NCI-H1694 treated with DMSO at 0.1 percent for 48 hours (cell line): ENCODE results near the gene PLEKHN1.

ENCODE experiments used
- DNase-seq: peaks from one replicate; lab custom pipeline; 2025; lab: John Stamatoyannopoulos, UW

Gene PLEKHN1, protein sequence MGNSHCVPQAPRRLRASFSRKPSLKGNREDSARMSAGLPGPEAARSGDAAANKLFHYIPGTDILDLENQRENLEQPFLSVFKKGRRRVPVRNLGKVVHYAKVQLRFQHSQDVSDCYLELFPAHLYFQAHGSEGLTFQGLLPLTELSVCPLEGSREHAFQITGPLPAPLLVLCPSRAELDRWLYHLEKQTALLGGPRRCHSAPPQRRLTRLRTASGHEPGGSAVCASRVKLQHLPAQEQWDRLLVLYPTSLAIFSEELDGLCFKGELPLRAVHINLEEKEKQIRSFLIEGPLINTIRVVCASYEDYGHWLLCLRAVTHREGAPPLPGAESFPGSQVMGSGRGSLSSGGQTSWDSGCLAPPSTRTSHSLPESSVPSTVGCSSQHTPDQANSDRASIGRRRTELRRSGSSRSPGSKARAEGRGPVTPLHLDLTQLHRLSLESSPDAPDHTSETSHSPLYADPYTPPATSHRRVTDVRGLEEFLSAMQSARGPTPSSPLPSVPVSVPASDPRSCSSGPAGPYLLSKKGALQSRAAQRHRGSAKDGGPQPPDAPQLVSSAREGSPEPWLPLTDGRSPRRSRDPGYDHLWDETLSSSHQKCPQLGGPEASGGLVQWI

DNA sequence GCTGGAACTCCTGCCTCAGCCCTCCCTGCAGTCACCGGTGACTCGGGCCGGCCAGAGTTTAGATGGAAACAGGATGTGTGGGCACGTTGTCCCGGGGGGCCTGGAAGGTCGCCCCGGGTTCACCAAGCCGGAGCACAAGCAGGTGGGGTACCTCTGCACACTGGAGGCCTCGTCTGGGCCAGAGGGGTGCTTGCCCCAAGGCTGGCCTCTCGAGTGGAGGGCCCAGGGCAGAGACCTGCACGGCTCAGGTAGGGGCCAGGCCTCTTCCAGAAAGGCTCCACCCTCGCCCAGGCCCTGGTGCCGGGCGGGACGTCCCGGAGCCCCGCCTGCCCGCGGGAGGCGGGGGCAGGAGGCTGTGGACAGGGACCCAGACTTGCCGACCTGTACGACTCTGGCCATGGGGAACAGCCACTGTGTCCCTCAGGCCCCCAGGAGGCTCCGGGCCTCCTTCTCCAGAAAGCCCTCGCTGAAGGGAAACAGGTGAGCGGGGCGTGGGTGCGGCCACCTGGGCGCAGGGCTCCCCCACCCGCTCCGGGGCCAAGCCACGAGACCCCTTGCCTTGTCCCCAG is at the start of gene PLEKHN1:
PLEKHN1 (plus strand) TSS at position 348 of the 569 bp plus-strand sequence; CDS start at position 398, 50 bp downstream.
- DNase-seq: no peak

DNA sequence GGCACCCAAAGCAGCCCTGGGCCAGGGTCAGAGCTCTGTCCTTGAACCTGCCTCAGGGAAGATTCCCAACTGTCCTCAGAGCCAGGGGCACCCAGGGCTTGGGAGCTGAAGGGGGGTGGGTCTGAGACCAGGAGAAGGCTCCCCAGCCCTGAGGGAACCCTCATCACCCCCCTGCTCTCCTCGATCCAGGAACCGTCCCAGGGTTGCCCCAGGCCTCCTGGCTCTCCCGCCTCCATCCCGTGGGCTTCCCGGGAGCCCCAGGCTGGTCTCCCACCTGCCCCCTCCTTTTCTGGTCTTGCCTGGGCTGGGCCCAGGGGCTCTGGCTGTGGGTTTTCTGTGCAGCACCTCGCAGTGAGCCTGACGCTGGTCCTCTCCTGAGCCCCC is 49.2 kb upstream of the PLEKHN1 start:
- DNase-seq: no peak

DNA sequence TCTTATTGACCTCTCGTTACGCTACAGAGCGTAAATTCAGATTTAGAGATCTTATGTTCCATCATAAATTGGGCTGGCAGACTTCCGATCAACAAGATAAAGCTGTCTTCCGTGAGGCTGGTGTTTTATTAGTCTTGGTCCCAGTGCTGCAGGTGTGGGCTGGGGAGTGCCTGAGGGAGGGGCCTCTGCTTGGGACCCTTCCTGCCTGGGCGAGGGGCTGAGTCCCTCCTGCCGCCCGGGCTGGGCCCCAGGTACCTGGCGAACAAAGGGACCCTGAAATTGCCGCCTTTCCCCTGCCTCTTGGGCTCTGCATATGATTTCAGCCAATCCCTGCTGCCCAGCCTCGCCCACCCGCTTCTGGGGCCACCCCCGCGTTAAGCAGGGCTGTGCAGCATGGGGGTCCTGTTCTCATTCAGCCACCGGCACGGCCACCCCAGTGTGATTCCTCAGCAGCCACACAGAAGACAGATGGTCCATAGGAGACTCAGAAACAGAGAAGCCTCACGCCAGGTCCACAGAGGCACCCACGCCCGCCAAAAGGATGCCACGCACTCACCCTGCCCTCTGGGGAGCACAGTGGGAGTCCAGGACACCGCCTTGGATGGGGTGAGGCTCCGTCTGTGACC is 48.7 kb upstream of the PLEKHN1 start:
- DNase-seq: no peak

DNA sequence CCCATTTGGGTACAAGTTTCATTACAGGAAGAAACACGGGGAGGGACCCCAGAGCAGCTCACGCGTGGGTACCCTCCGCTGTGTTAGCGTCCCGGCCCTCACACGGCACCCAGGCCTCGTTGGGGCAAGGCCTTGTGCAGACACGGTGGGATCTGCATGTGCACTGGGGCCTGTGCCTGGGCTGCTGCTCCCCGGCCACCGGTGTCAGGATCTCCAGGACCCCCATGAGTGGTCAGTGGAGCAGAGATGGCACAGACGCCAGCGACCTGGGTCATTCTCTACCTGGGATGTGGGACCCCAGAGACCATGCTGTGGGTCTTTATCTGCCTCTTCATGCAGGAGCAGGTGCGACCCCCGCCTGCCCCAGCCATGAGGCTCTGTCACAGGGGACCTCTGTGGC is 47.9 kb upstream of the PLEKHN1 start:
- no peak for DNase-seq

DNA sequence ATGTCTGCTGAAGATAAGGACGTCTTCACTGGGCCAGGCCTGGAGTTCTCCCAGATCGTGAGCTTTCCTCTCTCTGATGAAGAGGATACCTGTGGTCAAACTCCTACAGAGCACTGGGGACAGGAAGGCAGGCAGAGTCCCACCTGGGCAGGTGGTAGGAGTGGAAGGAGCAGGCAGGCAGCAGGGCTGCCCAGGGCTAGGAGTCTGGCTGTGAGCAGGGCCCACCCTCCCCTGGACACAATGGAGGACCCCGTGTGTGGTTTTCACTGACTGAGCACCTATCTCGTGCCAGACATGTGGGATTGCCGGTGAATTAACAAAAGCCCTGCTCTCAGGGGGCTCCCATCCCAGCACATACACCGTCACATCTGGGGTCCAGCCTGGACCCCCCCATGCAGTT is 47.4 kb upstream of the PLEKHN1 start:
- no peak for DNase-seq

DNA sequence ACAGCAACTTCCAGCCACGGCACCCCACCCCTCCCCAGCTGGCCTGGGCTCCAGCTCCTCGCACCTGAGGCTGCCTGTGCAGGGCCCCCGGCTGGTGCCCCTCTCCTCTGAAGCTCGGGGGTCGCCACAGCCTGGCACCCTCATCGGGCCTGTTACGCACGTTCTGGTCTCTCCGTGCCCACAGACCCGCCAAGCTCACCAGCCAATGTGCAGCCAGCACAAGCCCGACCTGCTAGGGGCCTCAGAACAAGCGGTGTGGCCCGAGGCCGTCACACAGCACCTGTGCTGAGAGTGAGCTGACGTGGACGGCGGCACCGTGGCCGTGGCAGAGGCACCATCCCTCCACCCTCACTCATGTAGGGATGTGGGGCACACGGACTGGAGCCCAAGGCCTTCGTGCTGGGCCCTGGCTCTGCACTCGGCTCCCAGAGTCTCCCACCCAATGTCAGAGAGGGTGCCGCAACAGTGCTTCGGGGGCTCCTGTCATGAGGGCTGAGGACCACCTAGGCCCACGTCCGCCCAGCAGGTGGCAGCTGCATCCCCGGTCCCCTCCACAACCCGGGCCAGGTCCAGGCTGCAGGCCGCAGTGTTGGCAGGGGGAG is 46.9 kb upstream of the PLEKHN1 start:
- no peak for DNase-seq

DNA sequence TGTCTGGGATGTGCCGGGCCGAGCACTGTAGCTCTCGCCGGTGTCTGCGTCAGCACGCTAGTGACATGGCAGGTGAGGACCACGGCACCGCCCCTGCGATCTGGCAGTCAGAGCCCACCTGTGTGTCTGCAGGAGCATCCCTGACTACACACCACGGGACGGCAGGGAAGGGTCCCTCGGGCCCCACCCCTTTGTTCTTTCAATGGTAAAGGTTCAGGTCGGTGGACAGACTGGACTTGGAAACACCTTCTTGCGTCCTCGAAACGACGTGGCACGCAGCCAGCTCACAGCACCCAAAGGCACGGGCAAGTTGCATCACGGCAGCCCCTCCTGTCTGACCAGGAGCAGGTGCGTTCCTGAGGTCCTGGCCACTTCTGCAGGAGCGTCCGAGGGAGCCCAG is 46.3 kb upstream of the PLEKHN1 start:
- no peak for DNase-seq

DNA sequence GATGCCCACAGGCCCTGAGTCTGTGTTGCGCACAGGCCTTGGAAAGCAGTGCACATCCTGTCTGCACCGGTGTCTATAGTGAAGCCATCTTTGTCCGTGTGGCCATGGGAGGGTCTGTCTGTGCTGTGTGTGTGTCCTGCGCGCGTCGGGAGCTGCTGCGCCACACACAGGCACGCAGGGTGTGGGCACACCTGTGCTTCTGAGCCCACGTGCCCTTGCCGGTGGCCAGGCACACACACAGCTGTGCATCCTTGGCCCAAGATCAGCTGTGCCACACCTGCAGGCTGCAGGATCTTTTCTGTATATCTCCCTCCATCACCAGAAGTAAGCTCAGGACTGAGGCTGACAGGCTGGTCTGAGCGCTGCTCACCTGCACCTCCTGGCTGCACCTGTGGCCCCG is 45.8 kb upstream of the PLEKHN1 start:
- DNase-seq: no peak

DNA sequence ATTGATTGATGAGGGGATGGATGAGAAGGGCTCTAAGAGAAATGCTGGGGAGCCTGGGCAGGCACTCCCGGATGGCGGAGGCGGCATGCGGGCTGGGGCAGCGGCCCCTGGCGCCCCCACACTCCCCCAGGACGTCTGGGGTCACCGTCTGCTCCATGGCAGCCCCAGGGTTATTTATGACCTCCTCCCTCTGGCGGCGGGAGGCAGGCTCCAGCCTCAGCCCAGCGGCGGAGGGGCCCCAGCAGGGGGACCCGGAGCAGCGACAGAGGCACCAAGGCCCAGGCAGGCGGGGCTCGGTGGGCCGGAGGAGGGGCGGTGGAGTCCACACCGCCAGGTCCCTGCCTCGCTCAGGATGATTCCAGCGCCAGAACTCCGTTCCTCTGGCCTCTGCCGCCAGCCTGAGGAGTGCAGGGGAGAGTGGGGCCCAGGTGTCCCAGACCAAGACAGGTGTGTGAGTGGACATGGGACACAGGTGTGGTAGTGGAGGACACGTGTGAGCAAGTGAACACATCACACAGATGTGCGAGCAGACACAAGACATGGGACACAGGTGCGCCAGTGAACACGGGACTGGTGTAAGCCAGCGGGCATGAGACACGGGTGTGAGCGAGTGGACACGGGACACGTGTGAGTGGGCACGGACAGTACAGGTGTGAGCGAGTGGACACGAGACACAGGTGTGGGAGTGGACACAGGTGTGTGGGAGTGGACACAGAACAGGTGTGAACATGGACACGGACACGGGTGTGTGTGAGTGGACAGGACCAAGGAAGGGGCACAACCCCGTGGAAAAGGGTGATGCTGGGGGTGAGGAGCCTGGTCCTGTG is 45.1 kb upstream of the PLEKHN1 start:
- peak; percentile 39 for DNase-seq

DNA sequence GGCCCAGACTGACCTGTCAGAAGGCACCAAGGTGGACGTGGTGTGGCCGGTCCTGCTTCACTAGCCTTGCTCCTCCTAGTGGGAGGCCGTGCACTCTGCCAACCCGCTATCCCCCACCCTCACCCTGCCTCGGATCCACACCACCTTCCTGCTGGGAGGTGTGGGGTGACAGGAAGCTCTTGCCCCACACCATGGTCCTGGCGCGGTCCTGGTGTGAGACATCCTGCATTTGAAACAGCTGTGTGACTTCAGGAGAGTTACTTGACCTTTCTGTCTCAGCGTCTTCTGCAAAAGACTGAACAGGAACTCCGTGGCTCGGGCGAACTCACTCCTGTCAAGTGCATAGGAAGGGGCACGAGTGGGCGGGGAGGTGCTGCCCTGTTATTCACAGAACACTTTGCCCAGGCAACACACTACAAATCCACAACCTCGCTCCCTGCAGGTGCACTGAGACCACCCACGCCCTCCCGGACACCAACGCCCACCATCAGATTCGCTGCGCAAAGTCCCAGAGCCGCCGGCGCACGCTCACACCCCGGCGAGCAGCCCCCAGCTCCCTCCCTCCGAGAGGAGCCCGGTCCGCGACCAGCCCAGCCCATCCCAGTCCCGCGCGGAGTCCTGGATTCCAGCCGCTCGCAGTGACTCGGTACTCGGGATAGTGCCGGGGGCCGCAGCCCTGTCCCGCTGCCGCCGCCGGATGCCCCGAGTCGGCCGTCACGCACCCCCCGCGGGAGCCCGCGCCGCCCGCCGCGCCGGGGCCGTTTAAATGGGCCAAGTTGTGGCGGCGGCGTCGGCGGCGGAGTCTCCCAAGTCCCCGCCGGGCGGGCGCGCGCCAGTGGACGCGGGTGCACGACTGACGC is 42.9 kb upstream of the PLEKHN1 start, which contains the start of gene SAMD11:
SAMD11 (plus strand) TSS at position 793 of the 860 bp plus-strand sequence. CDS start 509 bp downstream, outside the sequence.
- peak; percentile 48 for DNase-seq

DNA sequence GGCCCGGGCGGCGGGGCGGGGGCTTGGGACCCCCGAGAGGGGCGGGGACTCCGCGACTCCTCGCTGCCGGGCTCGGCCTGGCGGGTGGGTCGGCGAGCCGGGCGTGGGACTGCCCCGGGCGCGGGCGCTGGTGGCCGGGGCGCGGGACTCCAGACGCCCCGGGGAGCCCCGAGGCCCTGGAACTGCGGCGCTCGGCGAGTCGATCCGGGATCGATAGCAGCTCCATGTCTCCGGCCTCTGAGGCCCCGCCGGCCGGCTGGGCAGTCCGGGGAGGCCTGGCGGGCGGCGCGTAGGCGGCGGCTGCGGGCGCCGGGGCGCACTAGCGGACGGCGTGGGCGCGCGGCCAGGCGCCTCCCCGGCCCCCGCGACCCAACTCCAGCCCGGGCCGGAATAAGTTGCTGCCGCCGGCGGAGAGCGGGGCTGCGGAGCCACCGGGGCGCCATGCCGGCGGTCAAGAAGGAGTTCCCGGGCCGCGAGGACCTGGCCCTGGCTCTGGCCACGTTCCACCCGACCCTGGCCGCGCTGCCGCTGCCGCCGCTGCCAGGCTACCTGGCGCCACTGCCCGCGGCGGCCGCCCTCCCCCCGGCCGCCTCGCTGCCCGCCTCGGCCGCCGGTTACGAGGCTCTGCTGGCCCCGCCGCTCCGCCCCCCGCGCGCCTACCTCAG is 42.2 kb upstream of the PLEKHN1 start:
- DNase-seq: no peak

DNA sequence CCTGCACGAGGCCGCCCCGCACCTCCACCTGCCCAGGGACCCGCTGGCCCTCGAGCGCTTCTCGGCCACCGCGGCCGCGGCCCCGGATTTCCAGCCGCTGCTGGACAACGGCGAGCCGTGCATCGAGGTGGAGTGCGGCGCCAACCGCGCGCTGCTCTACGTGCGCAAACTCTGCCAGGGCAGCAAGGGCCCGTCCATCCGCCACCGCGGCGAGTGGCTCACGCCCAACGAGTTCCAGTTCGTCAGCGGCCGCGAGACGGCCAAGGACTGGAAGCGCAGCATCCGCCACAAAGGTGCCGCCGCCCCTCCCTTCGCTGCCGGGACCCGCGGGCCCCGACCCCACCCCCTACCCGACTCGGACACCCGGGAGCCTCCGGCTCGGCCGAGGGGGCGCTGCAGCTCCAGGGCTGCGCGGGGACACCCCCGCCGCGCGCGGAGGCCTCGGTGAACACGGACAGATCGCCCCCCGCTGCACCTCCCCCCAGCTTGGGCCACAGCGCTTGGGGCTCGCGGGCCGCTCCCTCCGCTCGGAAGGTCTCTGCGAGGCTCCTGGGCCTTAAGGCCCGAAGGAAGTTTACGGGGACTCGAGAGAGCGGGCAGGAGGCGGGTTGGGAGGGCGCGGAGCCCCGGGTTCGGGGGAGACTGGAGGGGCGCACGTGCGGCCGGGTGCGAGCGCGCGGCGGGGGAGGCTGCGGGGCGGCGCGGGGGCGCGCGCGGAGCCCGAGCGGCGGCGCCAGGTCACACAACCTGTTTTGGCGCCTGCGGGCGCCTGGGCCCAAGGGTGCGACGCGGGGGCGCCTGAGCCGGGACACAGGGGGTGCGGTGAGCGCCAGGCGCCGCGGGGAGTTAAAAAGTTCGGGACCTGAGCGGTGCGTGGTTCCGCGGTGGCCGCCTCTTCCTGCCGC is 41.4 kb upstream of the PLEKHN1 start:
- DNase-seq: no peak

DNA sequence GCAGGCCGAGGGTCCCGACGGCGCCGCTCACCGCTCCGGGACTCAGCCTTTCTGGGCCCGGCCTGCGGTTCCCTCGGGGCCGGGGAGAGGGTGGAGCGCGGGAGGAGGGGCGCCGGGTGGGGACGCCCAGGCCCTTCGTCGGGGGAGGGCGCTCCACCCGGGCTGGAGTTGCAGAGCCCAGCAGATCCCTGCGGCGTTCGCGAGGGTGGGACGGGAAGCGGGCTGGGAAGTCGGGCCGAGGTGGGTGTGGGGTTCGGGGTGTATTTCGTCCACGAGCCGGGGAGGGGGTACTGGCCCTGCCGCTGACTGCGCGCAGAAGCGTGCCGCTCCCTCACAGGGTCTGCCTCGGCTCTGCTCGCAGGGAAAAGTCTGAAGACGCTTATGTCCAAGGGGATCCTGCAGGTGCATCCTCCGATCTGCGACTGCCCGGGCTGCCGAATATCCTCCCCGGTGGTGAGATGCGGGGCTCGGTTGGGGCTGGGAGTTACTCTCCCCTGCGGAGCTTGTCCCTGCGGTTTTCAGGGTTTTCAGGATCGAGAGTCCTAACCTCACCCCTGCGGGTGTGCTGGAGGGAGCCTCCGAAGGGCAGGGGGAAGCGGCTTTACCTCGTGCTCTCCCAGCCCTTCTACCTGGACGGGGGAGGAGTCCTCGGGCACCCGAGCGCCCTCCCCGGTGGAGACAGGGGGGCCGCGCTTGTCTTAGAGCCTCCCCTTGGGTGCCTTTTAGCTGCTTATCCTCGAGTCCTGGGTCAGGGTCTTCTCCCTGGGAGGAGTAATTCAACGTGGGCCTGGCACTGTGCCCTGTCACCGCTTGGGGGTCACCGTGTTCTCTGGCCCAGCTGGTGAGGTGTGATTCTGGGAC is 40.5 kb upstream of the PLEKHN1 start:
- DNase-seq: no peak

DNA sequence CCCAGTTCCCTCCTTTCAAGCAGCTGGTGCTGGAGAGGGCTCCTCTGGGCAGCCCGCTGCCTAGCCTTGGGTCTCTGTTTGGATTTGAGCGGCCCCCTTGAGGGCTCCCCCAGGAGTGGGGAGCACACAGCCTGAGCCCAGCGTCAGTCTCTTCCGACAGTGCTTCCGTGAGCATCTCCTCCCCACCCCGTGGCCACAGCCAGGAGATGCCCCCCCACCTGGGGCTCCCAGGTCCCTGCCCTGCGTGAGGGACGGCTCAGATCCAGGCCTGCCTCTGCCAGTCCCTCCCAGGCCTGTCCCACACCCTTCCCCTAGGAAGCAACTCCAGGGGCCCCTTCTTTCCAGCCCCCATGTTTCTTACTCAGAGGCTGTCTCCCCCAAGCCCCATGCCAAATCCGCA is 39.0 kb upstream of the PLEKHN1 start:
- no peak for DNase-seq

DNA sequence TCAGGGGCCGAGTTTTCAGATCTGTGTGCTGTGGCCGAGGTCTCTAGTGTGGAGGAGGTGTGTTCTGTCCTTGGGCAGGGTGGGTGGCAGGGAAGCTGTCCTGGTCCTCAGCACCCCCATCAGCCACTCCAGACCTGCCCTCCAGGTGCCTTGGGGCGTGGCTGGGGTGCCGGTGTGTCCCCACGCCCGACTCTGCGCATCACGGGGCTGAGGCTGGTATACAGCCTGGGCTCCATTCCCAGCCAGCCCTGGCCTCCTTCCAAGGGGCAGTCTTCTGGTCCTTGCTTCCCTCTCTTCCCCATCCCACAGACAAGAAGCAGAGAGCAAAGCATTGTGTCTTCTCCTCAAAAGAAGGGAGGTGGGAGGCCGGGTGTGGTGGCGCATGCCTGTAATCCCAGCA is 38.5 kb upstream of the PLEKHN1 start:
- DNase-seq: no peak

DNA sequence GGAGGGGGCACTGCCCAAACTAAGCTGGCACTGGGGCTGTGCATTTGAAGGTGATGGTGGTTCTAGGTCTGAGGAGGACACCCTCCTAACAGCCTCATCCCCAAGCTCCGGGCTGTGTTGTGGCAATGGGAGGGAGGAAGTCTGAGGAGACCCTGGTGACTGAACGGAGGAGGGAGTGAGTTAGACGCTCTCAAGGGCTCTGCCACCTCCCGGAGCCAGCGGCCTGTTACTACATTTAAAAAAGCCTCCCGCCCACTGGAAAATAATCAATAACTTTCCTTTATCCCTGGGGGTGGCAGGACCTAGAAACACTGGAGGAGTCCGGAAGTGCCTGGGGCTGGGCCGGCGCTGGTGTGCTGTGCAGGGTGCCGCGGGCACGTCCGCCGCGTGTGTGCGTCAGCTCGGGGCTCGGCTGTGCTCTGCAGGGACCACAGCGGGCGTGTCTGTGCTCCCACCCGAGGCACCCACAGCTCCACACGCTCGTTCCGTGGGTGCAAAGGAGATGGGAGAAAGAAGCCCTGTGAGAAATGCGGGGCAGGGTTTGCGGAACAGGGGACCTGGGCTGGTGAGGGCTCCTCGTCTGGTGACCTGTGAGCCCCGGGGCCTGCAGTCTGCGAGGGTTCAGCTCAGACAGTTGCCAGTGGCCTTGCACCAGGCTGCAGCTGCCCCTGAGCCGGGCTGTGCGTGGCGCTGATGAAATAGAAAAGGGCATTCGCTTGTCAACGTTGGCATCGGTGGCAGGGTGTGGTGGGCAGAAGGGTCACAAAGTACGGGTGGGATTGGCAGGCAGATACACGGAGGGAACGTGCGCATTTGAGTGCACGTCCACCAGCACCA is 37.2 kb upstream of the PLEKHN1 start:
- DNase-seq: no peak
